T-helper 2 cell (primary cell): Measurements from ENCODE around the gene DNAJC7.

ENCODE experiments used
- DNase-seq, 5 experiments: peaks; one replicate each; pipeline versions ENCODE4 v3.0.0 to v3.0.0-alpha.2; 2012 to 2022
- total RNA-seq, 2 donors: gene quantifications; one replicate each; lab custom pipeline; 2026; lab: John Stamatoyannopoulos, UW

Gene DNAJC7
- 105 to 138 reads per million in 2 donors for total RNA-seq

- peak; percentile 73 to 96 (median 82) for DNase-seq
These were observed at the start of gene DNAJC7 for GRCh38 chr17:42016941-42017865. Gene DNAJC7, minus strand, starts transcription at chr17:42017439. Its CDS starts 23 bp downstream, at chr17:42017416.

GRCh38 chr17:42065201-42065600 lies 48.0 kb upstream of the DNAJC7 start:
- no peak for DNase-seq

GRCh38 chr17:42062681-42063080 lies 45.4 kb upstream of the DNAJC7 start:
- DNase-seq, result no peak

- no peak for DNase-seq
These were observed 44.6 kb upstream of the DNAJC7 start for GRCh38 chr17:42061646-42062487.

GRCh38 chr17:42060231-42060630 lies 43.0 kb upstream of the DNAJC7 start:
- DNase-seq, result no peak

GRCh38 chr17:42059815-42060214 lies 42.6 kb upstream of the DNAJC7 start:
- no peak for DNase-seq

- no peak for DNase-seq
These were observed 40.8 kb upstream of the DNAJC7 start for GRCh38 chr17:42058063-42058462.

GRCh38 chr17:42056635-42057034 lies 39.4 kb upstream of the DNAJC7 start:
- no peak for DNase-seq

GRCh38 chr17:42055496-42055895 lies 38.3 kb upstream of the DNAJC7 start:
- no peak for DNase-seq

- DNase-seq, result no peak
These were observed 37.8 kb upstream of the DNAJC7 start for GRCh38 chr17:42055027-42055426.

GRCh38 chr17:42053731-42054500 lies 36.7 kb upstream of the DNAJC7 start:
- DNase-seq, result no peak

GRCh38 chr17:42052346-42052877 lies 35.2 kb upstream of the DNAJC7 start:
- DNase-seq, result no peak

- DNase-seq, result no peak
These were observed 34.4 kb upstream of the DNAJC7 start for GRCh38 chr17:42051645-42052044.

GRCh38 chr17:42051013-42051400 lies 33.8 kb upstream of the DNAJC7 start:
- no peak for DNase-seq

- DNase-seq, result peak in 4 of 5 experiments; percentile 18 to 35 (median 26)
These were observed 33.3 kb upstream of the DNAJC7 start, which contains the start of gene C17orf113 for GRCh38 chr17:42050393-42051012. Gene C17orf113, minus strand, starts transcription at chr17:42050601. Its CDS starts 7,225 bp downstream, at chr17:42043376.

- DNase-seq, result no peak
These were observed 32.7 kb upstream of the DNAJC7 start for GRCh38 chr17:42049834-42050392.

- no peak for DNase-seq
These were observed 30.1 kb upstream of the DNAJC7 start for GRCh38 chr17:42047343-42047742.

GRCh38 chr17:42045719-42046118 lies 28.5 kb upstream of the DNAJC7 start:
- no peak for DNase-seq

- no peak for DNase-seq
These were observed 25.5 kb upstream of the DNAJC7 start for GRCh38 chr17:42042598-42043319.

GRCh38 chr17:42041619-42042018 lies 24.4 kb upstream of the DNAJC7 start:
- DNase-seq, result no peak

GRCh38 chr17:42040818-42041217 lies 23.6 kb upstream of the DNAJC7 start:
- no peak for DNase-seq
